Activated CD4-positive, alpha-beta T cell treated with anti-CD3 and anti-CD28 coated beads, Interleukin-2, Interleukin-6, amounts not matched to agents 100 ng/mL and 50 ng/mL, durations not matched to agents 16 hours and 8 hours (primary cell): ENCODE results near the gene DUSP6.

Experiments
- DNase-seq: peaks from one replicate; pipeline ENCODE4 v3.0.0-alpha.2; 2020

Gene DUSP6, protein sequence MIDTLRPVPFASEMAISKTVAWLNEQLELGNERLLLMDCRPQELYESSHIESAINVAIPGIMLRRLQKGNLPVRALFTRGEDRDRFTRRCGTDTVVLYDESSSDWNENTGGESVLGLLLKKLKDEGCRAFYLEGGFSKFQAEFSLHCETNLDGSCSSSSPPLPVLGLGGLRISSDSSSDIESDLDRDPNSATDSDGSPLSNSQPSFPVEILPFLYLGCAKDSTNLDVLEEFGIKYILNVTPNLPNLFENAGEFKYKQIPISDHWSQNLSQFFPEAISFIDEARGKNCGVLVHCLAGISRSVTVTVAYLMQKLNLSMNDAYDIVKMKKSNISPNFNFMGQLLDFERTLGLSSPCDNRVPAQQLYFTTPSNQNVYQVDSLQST

GRCh38 chr12:89352492-89353187, at the start of gene DUSP6:
Gene DUSP6 (minus strand): TSS chr12:89352501. CDS start chr12:89352039, 462 bp downstream.
- peak; percentile 97 for DNase-seq

GRCh38 chr12:89401433-89402058, 49.2 kb upstream of the DUSP6 start:
- DNase-seq: no peak

GRCh38 chr12:89400415-89400814, 48.1 kb upstream of the DUSP6 start:
- DNase-seq: no peak

DNA sequence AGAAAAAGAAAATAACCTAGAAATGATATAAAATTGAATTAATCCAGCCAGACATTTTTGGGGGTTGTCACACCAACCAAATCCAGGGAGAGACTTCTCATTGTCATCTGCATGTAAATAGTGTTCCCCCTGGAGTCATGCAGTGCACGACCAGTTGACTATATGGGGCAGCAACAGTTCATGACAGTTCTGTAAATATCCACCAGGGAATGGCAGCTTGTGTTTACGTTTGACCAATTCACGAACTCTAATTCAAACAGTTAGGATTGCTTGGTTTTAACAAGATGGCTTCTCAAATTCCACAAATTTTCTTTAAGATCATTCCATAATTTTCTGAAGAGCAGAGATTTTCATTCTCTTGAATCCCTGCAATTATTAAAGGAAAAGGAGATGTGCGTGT, 43.4 kb upstream of the DUSP6 start:
- DNase-seq: no peak

DNA sequence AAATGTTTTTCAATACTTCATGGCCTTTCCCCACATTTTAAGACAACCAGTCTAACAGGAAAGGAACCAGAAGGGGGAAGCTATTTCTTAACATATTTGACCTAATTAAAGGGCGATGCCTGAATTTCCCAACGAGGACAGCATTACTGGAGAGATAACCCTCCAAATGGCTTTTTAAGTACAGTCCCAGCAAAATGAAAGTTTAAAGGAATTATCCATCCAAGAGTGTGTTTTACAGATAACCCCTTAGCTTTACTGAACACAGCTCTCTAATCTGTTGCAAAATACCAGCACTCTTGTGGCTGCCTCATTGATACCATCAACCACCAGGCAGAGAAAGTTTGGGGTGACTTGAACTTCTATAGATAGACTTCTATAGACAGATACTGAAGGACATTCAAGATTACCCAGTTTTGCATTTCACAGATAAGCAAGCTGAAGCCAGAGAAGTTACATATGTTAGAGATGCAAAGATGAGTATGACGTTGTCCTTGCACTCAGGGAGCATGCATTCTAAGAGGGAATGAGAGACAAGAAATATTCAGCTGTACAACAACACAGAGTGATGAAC, 41.3 kb upstream of the DUSP6 start:
- DNase-seq: no peak

DNA sequence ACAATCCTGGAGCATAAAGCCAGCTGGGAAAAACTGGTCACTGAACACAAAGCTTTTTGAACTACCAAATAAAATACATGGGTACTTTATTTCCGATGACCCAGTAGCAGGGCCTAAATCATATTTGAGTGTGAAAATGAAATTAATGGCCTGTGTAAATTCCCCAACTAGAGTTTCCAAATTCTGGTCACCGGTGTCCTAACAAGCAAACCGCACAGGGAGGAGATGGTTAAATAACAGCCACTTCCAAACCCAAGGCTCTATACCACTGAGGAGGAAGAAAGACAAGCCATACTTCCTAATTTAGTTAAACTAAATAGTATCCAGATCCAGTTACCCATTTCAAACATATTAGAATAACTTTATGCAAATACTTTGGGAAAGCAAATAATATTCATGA, 40.1 kb upstream of the DUSP6 start:
- DNase-seq: no peak

- no peak for DNase-seq
Measured at GRCh38 chr12:89391726-89392336, 39.5 kb upstream of the DUSP6 start.

DNA sequence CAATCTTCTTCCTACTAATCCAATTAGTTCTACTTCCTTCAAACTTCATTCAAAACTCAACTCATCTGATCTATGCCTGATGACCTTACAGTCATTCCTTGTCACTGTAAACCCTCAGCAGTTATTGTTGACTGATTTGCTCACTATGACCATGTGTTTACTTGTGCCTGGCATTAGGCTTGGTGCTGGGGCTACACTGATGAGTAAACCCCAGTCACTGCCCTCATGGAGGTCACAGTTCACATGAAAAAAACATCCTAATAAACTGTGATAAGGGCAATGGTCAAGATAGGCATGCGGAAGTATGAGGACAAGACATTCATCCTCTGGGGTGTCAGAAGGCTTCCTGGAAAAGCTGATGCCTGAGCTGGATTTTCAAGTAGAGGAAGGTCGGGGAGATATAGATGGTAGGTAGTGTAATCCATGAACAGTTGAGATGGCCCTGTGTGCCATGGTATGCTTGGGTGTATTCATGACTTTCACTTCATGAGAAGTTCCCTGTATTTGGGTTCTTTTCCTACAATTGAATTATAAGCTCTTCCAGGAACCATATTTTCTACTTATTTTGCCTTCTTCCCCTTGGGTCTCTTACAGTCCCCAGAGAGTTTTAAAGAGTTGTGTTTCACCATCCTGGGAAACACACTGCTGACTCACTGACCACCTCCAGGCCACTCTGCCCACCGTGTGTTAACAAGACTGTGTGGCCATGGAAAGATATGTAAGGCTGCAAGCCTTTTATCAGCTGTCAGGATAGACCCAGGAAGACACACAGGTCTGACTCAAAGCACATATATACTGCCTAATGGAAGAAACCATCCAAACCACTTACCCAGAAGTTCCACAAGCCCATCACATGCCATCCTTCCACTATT, 38.7 kb upstream of the DUSP6 start:
- DNase-seq: peak; percentile 32

- peak; percentile 38 for DNase-seq
Measured at GRCh38 chr12:89389755-89390661, 37.7 kb upstream of the DUSP6 start.

DNA sequence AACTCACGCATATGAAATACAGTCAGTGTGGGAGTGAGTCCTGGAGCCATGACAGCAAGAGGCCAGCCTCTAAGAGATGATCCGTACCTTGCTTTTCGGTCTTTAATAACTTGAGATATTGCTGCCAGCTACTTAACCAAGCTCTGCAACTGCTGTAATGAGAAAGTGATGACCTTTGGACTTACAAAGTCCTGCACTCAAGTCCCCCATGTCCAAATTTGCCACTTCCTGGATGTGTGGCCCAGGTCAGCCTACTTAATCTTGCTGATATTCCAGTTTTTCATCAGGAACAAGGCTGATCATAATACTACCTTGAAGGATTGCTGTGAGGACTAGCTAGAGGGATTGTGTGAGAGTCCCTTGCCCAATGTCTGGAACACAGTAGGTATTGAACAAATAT, 33.8 kb upstream of the DUSP6 start:
- DNase-seq: no peak

- DNase-seq: no peak
Measured at GRCh38 chr12:89384807-89385206, 32.5 kb upstream of the DUSP6 start.

DNA sequence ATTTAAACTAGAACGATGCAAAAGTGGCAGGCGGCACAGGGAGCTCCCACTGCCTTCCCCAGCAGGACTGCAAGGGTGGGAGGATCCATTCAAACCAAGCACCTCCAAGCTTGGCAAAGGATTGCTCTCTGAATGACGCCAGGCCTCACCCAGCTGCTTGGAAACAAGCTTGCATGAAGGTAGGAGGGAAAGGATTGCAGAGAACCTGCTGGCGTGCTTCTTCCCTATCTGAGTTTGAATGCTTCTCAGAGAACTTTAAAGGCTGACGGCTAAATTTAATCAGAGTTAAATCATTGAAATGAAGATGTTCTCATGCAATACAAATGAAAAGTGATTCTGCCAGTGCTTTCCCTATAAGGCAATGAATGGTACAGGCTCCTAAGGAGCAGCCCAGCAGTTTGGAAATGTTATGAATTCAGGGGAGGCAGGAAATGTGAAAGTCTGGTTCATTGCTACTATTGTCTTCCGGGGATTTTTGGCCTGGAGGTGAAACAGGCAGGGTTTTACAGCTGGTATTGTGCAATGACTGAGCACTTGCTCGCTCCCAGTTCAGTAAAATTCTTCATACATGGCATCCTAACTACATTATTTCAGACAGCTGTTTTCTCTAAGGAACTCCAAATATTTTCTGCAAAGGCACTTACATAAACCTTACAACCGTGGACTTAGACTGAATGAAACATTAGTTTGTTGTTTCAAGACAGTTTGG, 31.9 kb upstream of the DUSP6 start:
- no peak for DNase-seq

- no peak for DNase-seq
Measured at GRCh38 chr12:89383235-89384049, 31.1 kb upstream of the DUSP6 start.

- DNase-seq: no peak
Measured at GRCh38 chr12:89382328-89382727, 30.0 kb upstream of the DUSP6 start.

GRCh38 chr12:89379839-89380467, 27.7 kb upstream of the DUSP6 start:
- DNase-seq: no peak

GRCh38 chr12:89379148-89379838, 27.0 kb upstream of the DUSP6 start:
- DNase-seq: no peak

DNA sequence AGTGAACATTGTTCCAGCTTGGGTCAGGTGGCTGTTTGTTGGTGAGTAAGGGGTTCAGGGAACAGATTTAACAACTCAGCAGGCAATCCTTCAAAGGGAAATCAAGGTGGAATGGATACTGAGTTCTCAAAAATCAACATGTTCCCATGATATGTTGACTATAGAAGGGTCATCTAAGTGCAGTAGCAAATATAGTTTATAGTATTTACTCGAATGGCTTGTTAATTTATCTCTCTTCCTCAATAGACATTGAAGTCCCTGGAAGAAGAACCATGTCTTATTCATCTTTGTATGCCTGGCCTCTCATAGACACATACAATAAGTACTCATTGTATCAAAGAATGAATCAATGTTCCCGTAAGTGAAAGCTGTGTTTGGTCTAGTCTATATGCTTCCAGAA, 24.5 kb upstream of the DUSP6 start:
- no peak for DNase-seq

DNA sequence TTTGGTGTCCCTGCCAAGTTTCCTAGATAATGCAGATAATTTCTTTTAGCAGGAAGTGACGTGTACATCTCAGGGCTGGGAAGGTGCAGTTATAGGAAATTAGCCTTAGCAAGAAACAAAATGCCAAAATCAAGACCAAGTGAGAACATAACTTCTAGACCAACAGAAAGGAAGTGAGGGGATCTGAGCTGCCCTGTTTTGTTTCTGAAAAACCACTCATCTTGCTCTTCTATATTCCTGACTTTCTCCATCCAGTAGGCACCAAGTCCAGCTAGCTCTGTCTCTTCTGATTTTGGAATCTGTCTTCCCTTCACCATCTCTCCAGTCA, 23.9 kb upstream of the DUSP6 start:
- DNase-seq: no peak
